GM21723 (cell line): ENCODE results near the gene CEACAM19.

Source experiments
- ATAC-seq: cut with Tn5 transposase; IDR thresholded peaks from one replicate; pipeline ENCODE4 v1.9.1; 2021; ENCODE audit warnings: mild to moderate bottlenecking, moderate library complexity; ENCODE audit not compliant: unreplicated experiment

Gene CEACAM19

GRCh38 chr19:44644402-44645016, 26.8 kb upstream of the CEACAM19 start:
- no peak for ATAC-seq

GRCh38 chr19:44645407-44646048, 25.8 kb upstream of the CEACAM19 start:
- no peak for ATAC-seq

GRCh38 chr19:44646049-44646416, 25.2 kb upstream of the CEACAM19 start:
- no peak for ATAC-seq

- ATAC-seq: no peak
Observed at GRCh38 chr19:44647144-44647543, 24.1 kb upstream of the CEACAM19 start.

GRCh38 chr19:44648631-44649251, 22.5 kb upstream of the CEACAM19 start:
- no peak for ATAC-seq

GRCh38 chr19:44649578-44650145, 21.6 kb upstream of the CEACAM19 start:
- no peak for ATAC-seq

- ATAC-seq: no peak
Observed at GRCh38 chr19:44653343-44653742, 17.9 kb upstream of the CEACAM19 start.

GRCh38 chr19:44653977-44654774, 17.1 kb upstream of the CEACAM19 start:
- ATAC-seq: peak; percentile 81

GRCh38 chr19:44657211-44657921, 13.9 kb upstream of the CEACAM19 start:
- no peak for ATAC-seq

GRCh38 chr19:44658069-44658733, 13.1 kb upstream of the CEACAM19 start:
- ATAC-seq: no peak

- no peak for ATAC-seq
Observed at GRCh38 chr19:44660081-44660480, 11.2 kb upstream of the CEACAM19 start.

- no peak for ATAC-seq
Observed at GRCh38 chr19:44661205-44661604, 10.1 kb upstream of the CEACAM19 start.

GRCh38 chr19:44661904-44662303, 9.4 kb upstream of the CEACAM19 start:
- no peak for ATAC-seq

GRCh38 chr19:44662691-44663385, 8.4 kb upstream of the CEACAM19 start:
- no peak for ATAC-seq

GRCh38 chr19:44663996-44664395, 7.3 kb upstream of the CEACAM19 start:
- no peak for ATAC-seq

GRCh38 chr19:44664976-44665375, 6.3 kb upstream of the CEACAM19 start:
- no peak for ATAC-seq

- no peak for ATAC-seq
Observed at GRCh38 chr19:44666852-44667556, 4.3 kb upstream of the CEACAM19 start.

- no peak for ATAC-seq
Observed at GRCh38 chr19:44668985-44669764, 2.1 kb upstream of the CEACAM19 start.
